ENCODE results near the gene CDPF1.
A peak's percentile ranks its signal among the peaks of the same experiment; 100 is the strongest.
"Not testable (repeated sequence)": the region's sequence is repeated elsewhere in the genome, so short reads cannot be mapped to it uniquely, and the experiment has no call there.

CDPF1 gene

DNA sequence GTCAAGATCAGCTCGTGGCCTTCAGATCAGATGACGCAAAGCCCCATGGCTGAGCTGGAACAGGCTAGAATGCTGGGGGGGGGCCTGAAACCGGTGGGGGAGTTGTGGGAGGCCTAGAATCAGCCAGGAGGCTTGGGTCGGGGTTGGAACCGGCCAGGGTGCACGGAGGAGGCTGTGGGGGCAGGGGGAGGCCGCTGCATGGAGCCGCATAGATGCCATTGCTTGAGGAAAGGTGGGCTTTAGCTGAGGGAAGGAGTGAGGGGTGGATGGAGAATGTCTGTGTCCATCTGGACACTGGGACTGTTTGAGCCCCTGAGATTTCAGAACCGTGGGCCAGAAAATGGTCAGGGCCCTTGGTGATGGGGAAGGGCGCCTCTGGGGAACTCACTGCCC, 25.2 kb downstream of the CDPF1 start:
- DNase-seq (ENCODE audit: low spot score), result no peak

GRCh38 chr22:46224044-46224897, 25.8 kb downstream of the CDPF1 start:
- DNase-seq (ENCODE audit: low spot score), result no peak

- no peak for DNase-seq (ENCODE audit: low spot score)
Observed at GRCh38 chr22:46220921-46221320, 29.2 kb downstream of the CDPF1 start.

DNA sequence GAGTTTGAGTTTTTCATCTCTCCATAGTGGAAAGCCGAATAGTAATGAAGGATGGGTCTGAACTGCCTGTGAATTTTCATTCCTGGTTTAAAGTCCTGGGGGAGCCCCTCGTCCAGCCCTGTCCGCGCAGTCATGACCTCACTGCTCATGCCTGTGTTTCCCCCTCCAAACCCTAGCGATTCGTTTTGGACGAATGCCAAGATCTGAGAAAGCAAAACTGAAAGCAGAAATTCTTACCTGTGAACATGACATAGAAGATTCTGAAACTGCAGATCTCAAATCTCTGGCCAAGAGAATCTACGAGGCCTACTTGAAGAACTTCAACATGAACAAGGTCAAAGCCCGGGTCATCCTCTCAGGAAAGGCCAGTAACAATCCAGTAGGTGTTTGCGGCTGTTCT, 30.5 kb downstream of the CDPF1 start:
- DNase-seq (ENCODE audit: low spot score), result no peak

DNA sequence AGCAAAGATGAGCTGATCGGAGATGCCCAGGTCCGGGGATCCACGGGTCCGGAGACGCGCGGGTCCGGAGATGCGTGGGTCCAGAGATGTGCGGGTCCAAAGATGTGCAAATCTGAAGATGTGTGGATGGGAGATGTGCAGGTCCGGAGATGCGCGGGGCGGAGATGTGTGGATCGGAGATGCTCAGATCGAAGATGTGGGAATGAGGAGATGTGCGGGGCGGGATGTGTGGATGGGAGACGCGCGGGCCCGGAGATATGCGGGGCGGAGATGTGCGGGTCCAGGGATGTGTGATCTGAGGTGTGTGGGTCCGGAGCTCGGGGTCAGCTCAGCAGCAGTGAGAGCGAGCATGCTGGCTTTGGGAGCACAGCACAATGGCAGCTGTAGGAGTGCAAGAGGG, 35.5 kb downstream of the CDPF1 start:
- DNase-seq (ENCODE audit: low spot score), result no peak

- DNase-seq (ENCODE audit: low spot score), result no peak
Observed at GRCh38 chr22:46214149-46214548, 35.9 kb downstream of the CDPF1 start.

DNA sequence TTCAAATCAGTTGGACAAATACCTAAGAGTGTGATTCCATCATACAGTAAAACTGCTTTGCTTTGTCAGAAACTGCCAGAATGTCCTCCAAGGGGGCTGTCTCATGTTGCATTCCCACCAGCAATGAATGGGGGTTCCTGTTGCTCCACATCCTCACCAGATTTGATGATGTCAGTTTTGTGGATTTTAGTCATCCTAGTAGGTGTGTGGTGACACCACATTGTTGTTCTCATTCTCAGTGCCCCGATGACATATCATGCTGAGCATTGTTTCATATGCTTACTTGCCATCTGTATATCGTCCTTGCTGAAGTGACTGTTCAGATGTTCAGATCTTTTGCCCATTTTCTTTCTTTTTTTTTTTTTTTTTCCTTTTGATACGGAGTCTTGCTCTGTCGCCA, 37.0 kb downstream of the CDPF1 start:
- DNase-seq (ENCODE audit: low spot score), result no peak

DNA sequence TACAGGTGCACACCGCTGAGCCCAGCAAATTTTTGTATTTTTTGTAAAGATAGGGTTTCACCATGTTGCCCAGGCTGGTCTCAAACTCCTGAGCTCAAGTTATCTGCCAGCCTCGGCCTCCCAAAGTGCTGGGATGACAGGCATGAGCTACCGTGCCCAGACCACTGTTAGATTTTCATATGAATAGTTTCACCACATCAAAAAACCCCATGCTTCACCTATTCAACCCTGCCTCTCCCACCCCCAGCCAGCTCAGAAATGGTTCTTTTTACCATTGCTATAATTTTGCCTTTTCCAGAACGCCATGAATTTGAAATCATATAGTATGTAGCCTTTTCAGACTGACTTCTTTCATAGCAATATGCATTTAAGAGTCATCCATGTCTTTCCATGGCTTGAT, 37.9 kb downstream of the CDPF1 start:
- no peak for DNase-seq (ENCODE audit: low spot score)

- DNase-seq (ENCODE audit: low spot score), result no peak
Observed at GRCh38 chr22:46209262-46209661, 40.8 kb downstream of the CDPF1 start.

DNA sequence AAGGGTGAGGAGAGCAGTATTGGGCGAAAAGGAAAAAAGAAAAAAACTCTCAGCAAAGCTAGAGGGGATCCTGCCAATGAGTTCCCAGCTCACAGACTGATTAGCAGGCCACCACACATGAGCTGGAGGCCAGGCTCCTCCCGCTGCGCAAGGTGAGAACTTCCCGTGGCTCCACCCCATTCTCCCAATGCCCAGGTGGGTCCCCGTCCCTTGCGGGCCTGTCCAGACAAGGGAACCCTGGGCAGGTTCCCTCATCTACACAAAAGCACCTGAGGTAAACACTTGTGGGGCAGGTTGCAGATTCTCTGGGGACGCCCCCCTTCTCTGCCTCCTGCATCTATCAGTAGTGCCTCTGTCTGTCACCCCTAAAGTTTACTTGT, 46.5 kb downstream of the CDPF1 start:
- DNase-seq (ENCODE audit: low spot score), result no peak

DNA sequence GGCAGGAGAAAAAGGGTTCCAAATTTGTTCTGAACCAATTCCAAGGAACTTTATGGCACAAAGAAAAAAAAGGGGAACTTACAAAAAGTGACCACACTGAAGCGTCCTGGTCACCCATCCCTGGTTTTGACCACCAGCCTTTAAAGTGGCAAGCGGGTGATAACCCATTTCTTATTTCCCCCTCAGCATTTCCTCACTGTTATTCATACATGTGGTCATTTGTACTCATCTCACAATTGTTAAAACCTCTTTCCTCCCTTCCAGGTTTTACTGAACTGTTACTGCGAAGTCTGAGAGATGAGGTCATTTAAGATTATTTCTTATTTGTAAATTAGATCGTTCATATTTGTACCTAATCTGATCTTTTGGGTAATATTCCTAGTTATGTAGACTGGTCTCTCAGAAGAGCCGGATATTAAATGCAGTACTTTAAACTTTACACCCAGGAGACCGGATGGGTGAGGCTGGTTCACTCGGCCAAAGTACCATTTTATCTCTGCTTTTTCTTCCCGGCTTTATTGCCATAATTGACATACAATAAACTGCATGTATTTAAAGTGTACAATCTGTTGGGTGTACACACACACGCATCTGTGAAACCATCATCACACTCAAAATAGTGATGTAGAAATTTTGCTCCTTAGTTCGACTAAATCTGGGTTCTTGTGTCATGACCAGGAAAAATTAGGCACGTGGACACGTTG, 47.0 kb downstream of the CDPF1 start:
- DNase-seq (ENCODE audit: low spot score), result no peak

DNA sequence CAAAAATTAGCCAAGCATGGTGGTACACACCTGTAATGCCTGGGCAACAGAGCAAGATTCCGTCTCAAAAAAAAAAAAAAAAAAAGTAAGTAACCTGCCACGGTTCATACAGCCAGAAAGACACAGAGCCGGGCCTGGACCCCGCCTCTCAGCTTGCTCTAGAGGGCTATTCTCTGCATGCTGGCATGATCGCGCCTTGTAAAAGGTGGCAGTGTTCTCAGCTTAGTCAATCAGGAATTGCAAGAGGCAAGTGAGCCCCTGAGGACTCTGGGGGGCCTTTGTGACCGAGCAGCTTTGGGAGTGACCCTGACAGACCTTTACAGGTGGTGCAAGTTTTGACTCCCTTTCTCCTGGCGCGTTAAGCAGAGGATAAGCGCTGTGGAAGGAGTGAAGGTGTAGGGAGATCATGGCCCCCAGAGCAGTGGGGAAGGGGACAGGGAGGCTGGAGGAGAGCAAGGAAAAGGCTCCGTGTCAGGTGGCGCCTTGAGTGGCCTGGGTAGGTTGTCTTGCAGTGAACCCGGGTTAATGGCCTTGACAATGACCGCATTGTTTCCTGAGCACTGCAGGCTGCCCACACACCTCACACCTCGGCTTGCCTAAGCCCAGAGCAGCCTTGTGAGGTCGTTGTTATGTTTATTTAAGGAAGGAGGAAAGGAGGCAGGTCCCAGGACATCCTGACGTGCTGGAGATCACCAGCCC, 48.9 kb downstream of the CDPF1 start:
- peak; percentile 74 for DNase-seq (ENCODE audit: low spot score)

DNA sequence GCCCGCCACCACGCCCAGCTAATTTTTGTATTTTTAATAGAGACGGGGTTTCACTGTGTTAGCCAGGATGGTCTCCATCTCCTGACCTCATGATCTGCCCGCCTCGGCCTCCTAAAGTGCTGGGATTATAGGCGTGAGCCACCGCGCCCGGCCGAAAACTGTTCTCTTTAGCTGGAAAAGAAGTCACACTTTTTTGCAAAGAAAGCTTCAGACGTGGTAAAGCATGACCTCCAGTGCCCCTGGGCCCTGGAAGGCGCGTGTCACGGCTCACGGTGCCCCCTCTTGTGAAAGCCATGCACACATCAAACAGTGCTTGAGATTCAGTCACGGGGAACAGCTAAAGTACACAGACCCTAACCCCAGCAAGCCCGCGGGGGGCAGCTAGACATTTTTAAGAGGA, 51.3 kb downstream of the CDPF1 start:
- DNase-seq (ENCODE audit: low spot score), result not testable (repeated sequence)

- DNase-seq (ENCODE audit: low spot score), result no peak
Observed at GRCh38 chr22:46198274-46198673, 51.8 kb downstream of the CDPF1 start.

GRCh38 chr22:46196278-46196677, 53.8 kb downstream of the CDPF1 start:
- DNase-seq (ENCODE audit: low spot score), result no peak

DNA sequence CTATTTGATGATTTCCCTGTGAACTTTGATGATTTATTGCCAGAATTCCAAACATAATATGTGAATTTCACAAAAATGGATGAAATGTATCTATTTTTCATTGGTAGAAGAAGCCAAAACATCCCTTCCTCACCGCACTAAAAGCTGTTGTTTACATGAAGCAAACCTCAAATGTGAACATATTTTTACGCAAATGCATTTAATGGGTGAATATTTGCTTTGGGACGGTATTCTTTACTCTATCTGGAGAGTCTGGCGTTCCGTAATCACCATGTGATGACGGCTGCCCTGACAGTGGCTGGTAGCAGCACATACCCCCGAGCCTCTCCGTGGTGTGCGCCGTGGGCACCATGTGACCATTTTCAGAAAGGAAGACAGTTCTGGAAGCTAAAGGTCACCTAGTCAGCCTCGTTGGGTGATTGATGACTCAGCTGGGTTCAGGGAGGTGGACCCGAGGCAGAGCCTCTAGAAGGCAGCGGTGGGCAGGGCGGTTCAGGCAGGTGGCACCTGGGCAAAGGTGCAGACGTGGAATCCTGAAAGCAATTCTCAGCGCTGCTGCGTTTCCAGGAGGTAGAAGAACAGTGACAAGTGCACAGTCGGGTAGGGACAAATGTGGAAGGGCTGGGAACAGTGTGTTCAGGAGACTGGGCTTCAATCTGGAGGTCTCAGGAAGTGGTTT, 54.5 kb downstream of the CDPF1 start:
- no peak for DNase-seq (ENCODE audit: low spot score)

All from iPS-NIHi11 (cell line).